ENCODE measurements around the gene ADAT3. TPM values are rescaled to one million over a fixed set of nuclear protein-coding genes. Genes with fewer than 3 reads are reported as not detected.

Gene ADAT3
- total RNA-seq = 1 to 10 TPM; 3.9 to 8.4 TPM

DNA sequence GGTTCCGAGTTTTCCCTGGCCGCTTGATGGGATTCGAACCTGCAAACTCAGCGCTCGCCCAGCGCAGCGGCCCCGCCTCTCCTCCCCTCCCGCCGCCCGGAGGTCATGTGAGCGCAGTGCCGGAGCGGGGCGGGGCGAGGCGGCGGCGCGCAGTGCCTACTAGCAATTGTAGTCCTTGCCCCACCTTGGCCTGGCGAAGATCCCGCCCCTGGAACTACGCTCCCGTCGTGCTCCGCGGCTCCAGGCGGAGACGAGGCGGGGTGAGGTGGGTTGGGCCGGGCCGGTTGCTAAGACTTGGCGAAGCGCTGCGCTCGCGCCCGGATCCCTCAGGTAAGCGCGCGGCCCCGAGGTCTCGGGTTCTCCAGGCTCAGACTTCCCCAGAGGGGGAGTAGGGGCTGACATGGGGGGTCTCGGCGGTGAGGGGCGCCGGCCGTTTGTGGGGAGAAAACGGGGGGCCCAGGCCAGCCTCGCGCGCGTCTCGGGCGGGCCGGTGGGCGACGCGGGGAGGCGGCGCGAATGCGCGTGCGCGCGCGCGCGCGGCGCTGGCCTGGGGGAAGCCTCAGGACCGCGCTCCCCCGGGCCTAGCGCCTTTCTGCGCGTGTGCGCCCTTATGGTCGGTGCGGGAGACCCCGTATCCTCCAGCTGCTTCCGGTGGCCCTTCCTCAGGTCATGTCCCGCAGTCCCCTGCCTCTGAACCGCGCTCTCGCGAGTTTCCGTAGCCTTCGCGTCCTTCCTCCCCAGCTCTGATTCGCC is at the start of gene ADAT3, which contains the start of gene SCAMP4:
Gene ADAT3, plus strand, starts transcription at position 290 of the 753 bp plus-strand sequence. CDS start 6,649 bp downstream, outside the sequence.
Gene SCAMP4, plus strand, starts transcription at position 290 of the 753 bp plus-strand sequence. CDS start 9,621 bp downstream, outside the sequence.
- H3K4me3 ChIP-seq = peak within 1 kb of the TSS; percentile 79
- peak; percentile 76 for ATAC-seq (ENCODE audit: insufficient number of reproducible peaks, low FRiP score, low read depth)
- TF ChIP-seq, protein P1, sequence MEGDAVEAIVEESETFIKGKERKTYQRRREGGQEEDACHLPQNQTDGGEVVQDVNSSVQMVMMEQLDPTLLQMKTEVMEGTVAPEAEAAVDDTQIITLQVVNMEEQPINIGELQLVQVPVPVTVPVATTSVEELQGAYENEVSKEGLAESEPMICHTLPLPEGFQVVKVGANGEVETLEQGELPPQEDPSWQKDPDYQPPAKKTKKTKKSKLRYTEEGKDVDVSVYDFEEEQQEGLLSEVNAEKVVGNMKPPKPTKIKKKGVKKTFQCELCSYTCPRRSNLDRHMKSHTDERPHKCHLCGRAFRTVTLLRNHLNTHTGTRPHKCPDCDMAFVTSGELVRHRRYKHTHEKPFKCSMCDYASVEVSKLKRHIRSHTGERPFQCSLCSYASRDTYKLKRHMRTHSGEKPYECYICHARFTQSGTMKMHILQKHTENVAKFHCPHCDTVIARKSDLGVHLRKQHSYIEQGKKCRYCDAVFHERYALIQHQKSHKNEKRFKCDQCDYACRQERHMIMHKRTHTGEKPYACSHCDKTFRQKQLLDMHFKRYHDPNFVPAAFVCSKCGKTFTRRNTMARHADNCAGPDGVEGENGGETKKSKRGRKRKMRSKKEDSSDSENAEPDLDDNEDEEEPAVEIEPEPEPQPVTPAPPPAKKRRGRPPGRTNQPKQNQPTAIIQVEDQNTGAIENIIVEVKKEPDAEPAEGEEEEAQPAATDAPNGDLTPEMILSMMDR (IDR thresholded peaks at IDR 0.05) = no peak
- no peaks in the 10 kb centered on the region for H3K27me3 ChIP-seq (replicated peaks; ENCODE audit: insufficient read depth)
- no peaks in the 10 kb centered on the region for H3K36me3 ChIP-seq
- peaks cover 9 to 32% of the 10 kb centered on the region in 2 donors for H3K4me1 ChIP-seq (ENCODE audit: control insufficient read depth in 1 of 2, low read depth in 2 of 2)
- H3K27ac ChIP-seq = peak within 1 kb of the TSS; percentile 65 to 80
- DNase-seq (ENCODE audit: low spot score) = peak; percentile 95
- no peaks in the 10 kb centered on the region for H3K9me3 ChIP-seq

DNA sequence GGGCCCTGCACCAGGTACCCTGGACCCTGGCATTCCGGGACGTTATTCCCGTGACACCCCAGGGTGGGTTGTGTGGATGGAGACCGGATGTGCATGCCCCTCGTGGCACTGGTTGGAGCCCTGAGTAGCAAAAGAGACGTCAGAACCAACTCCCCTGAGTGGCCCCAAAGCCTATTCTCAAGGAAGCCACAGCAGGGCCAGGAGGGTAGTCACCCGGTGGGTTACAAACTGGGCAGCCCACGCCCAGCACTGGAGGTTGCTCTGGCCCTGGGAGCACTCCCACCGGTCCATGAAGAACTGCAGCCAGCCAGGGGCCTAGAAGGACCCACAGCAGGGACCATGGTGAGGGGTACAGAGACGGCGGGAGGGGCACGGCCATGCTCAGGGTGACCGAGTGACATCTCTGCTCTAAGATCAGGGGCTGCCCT is 49.4 kb upstream of the ADAT3 start:
- H3K36me3 ChIP-seq = no peaks in the 10 kb centered on the region
- H3K27me3 ChIP-seq (replicated peaks; ENCODE audit: insufficient read depth) = no peaks in the 10 kb centered on the region
- TF ChIP-seq, protein P1 (IDR thresholded peaks at IDR 0.05) = no peak
- DNase-seq (ENCODE audit: low spot score) (no peak), ATAC-seq (ENCODE audit: insufficient number of reproducible peaks, low FRiP score, low read depth) (no peak)
- peak overlapping the region; percentile 68 for H3K4me3 ChIP-seq
- H3K4me1 ChIP-seq (ENCODE audit: control insufficient read depth in 1 of 2, low read depth in 2 of 2) = peaks cover 37 to 56% of the 10 kb centered on the region in 2 donors
- peak overlapping the region; percentile 53 to 75 for H3K27ac ChIP-seq
- no peaks in the 10 kb centered on the region for H3K9me3 ChIP-seq

DNA sequence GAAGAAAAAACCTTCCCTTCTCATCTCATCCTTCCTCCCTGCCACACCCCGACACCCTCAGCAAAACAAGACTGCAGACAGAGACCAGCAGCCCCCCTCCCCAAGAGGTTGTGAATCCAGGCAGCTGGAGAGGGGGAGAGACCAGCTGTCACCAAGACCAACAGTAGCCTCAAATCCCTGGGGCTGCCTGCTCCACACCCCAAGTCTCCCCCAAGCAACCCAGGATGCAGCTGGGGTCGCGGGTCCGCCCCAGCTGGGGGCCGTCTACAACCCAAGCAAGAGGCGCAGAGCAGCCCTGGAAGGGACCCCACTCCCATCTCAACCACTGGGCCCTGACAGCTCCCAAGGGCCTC is 48.9 kb upstream of the ADAT3 start:
- TF ChIP-seq, protein P1 (IDR thresholded peaks at IDR 0.05) = no peak
- Histone ChIP-seq H3K27ac (peak overlapping the region; percentile 53 to 75), H3K4me3 (peak overlapping the region; percentile 68), H3K4me1 (ENCODE audit: control insufficient read depth in 1 of 2, low read depth in 2 of 2) (peaks cover 40 to 61% of the 10 kb centered on the region in 2 donors), H3K36me3 (no peaks in the 10 kb centered on the region), H3K27me3 (replicated peaks; ENCODE audit: insufficient read depth) (no peaks in the 10 kb centered on the region), H3K9me3 (no peaks in the 10 kb centered on the region)
- ATAC-seq (ENCODE audit: insufficient number of reproducible peaks, low FRiP score, low read depth) (no peak), DNase-seq (ENCODE audit: low spot score) (no peak)

DNA sequence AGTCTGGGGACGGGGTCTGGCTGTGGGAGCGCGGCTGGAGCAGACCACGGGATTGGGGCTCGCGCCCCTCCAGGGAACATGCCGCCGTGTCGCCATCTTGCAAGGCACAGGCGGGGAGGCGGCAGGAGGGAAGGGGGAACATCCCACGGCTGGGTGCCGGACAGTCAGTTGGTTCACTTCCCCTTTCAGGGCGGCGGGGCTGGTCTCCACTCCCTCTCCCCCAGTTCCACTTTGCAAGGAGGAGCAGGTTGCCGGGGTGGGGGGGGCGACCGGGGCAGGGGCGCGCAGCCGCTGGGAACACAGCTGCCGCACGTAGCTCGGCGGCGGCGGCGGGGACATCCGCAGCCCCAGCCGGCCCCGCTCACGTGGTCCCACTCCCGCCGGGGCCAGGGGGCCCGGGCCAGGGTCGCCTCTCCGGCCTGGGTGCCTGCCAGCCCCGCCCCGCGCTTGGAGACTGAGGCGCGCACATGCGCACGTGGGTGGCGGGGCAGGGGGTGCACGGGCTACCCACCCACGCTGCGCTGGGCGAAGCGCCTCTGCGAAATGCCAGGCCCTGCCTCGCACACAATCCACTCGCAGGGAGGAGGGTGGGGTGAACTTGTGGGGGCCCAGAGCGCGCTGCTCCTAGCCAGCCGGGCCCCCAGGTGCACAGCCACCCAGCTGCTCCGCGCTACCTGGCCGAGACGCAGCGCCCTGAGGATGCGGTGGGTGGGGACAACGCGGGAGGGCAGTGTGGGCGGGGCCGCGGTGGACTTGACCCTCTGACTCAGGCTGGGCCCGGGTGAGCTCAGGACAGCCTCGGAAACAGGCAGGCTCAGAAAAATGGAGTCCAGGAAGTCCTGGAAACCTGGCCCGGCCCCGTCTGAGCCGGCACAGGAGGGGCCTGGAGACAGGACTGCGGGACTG is 48.2 kb upstream of the ADAT3 start:
- Histone ChIP-seq H3K36me3 (no peaks in the 10 kb centered on the region), H3K4me3 (peak overlapping the region; percentile 68), H3K27me3 (replicated peaks; ENCODE audit: insufficient read depth) (no peaks in the 10 kb centered on the region), H3K4me1 (ENCODE audit: control insufficient read depth in 1 of 2, low read depth in 2 of 2) (peaks cover 46 to 67% of the 10 kb centered on the region in 2 donors), H3K9me3 (no peaks in the 10 kb centered on the region), H3K27ac (peak overlapping the region; percentile 53 to 75)
- ATAC-seq (ENCODE audit: insufficient number of reproducible peaks, low FRiP score, low read depth) (peak; percentile 5), DNase-seq (ENCODE audit: low spot score) (peak; percentile 54)
- TF ChIP-seq, protein P1 (IDR thresholded peaks at IDR 0.05) = no peak
